GM18873 (cell line): ENCODE data around the gene ZBTB42.
"Not testable (repeated sequence)": the region's sequence is repeated elsewhere in the genome, so short reads cannot be mapped to it uniquely, and the experiment has no call there.

ENCODE experiments used
- ATAC-seq: cut with Tn5 transposase; IDR thresholded peaks from one replicate; pipeline ENCODE4 v1.9.1; 2021; ENCODE audit warnings: mild to moderate bottlenecking, moderate library complexity, moderate number of reproducible peaks; ENCODE audit not compliant: unreplicated experiment, low FRiP score

Gene ZBTB42

DNA sequence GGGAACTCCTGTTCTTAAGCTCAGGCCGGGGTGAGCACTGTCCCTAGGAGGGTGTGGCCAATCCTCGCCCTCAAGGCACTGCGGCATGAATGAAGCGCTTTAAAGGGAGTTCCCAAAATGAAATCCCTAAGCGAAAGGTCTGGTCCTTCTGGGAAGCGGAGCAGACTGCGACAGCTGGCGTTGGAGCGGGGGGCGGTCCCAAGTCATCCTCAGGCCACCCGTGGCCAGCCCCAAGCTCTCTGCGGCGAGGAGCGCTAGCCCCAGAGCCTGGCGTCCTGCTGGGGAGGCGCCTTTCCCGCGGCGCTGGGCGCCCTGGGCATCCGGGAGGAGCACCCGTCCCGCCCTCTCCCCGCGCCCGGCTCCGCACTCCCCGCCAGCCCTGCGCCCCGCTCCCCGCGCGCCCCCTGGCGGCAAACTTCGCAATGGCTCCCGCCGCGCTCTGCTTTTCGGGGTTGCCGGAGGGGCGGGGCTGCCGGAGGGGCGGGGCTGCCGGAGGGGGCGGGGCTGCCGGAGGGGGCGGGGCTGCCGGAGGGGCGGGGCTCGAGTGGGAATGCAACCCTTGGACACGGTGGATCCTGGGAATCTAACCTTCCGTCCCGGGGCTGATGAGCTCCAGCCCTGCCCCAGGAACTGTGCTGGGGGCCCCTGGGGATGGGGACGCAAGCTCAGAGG lies 25.4 kb downstream of the ZBTB42 start:
- ATAC-seq, result no peak

DNA sequence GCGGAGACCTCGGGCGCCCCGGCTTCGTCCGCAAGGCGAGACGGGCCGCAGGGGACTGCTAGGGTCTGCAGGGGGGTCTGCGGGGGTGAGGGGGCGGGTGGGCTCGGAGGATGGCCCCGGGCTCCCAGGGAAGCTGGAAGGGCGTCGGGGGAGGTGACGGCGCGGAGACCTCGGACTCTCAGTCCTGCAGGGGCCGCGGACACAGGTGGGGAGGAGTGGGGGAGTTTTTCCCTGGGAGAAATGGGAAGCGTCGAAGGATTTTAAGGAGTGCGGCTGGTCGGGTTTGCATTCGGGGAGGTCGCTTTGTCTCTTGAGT lies 25.9 kb downstream of the ZBTB42 start:
- ATAC-seq, result no peak

DNA sequence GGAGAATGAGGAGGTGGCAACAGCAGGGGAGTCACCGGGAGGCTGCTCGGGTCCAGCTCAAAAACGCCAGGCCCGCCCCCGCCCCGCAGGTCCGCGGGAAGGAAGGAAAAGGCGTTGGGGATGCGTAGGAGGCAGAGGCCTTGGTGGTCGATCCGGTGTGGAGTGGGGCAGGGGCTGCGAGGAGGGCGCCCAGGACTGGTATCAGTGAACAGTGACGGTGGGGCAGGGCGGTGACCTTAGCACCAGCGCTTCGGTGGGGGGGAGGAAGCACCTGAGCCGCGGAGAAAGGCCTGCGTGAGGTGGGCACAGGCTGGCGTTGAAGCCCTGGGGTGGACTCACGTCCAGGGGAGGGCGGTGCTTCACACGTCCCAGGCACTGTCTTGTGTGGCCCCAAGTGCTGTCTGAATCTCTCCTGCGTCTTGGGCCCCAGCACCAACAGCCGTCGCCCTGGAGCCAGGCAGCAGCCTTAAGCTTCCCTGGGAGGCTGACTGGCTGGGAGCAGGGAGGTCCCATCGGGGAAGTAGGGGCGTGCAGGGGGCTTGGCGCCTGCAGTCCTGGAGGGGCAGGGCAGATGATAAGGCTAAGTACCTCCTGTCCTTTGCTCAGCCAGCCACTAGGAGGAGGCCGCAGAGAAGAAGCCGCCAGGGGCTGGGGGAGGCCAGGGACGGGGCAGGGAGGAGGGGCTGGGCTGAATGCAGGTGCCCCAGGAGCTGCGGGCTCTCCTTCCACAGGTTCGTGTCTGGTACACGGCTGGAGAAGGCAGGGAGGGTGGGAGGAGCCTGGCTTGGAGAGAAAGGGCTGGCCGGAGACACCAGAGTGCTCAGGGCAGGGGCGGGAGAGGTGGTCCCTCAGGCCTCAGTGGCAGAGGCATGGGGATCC lies 26.5 kb downstream of the ZBTB42 start:
- ATAC-seq, result no peak

DNA sequence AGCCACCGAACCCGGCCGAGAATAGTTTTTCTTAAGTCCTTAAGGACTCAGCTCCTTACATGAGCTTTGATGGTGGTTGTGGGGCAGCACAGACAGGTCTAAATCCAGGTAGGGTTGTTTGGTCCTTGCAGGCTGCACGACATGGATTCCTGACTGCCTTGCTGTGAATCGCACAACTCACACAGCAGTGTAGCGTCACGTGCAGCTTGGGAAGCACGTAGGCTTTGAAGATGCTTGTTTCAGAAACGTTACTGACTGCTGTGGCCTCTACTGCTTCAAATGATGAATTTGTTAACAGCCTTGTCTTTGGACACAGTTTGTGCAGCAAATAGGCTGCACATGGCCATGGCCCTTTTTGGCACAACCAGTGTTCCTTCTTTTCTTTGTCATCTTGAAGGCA lies 29.9 kb downstream of the ZBTB42 start:
- ATAC-seq, result no peak

DNA sequence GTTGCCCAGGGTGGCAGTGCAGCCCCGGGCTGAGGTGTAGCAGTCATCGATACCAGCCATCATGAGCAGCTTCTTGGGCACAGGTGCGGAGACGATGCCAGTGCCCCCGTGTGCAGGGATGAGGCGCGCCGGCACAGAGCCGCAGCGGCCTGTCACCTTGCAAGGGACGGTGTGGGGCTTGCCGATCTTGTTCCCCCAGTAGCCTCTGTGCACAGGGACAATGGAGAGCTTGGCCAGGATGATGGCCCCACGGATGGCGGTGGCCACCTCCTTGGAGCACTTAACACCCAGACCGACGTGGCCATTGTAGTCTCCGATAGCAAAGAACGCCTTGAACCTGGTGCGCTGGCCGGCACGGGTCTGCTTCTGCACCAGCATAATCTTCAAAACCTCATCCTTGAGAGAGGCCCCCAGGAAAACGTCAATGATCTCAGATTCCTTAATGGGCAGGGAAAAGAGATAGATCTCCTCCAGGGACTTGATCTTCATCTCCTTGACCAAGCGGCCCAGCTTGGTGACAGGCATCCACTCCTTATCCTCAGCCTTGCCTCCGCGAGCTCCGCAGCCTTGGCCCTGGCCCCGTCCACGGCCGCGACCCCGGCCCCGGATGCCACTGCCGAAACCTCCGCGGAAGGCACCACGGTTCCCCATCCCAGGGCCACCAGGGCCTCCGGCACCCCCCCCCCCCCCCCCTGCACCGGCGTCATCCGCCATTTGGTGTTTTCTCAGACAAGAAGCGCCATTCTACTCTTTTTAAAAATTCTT lies 35.5 kb downstream of the ZBTB42 start:
- ATAC-seq, result not testable (repeated sequence)

DNA sequence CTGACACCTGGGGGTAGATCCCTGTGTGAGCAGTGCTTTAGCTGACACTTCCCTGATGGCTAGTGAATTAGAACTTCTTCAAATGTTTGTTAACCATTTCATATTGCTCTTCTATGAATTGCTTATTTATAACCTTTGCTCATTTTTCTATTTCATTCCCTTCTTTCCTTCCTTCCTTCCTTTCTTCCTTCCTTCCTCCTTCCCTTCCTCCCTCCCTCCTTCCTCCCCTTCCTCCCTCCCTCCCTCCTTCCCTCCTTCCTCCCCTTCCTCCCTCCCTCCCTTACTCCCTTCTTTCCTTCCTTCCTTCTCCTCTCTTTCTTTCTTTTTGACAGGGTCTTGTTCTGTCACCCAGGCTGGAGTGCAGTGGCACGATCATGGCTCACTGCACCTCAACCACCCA lies 40.8 kb downstream of the ZBTB42 start:
- ATAC-seq, result no peak

DNA sequence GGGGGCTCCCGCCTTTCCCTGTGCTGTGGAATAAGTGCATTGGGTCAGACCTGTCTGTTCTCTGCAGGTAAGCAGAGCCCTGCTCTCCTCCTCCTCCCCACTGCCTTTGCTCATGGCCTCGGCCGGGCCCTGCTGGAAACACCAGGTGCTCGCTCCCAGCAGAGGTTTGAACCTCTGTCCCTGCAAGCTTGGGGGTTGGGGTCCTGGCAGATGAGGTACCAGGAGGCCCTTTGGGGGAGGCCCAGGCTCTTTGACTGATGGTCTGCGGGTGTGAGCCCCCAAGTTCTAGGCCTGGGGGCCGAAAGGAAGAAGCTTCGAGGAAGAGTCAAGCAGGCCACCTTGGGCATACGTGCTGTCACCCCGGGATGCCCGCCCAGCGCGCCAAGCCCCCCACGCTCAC lies 42.1 kb downstream of the ZBTB42 start:
- no peak for ATAC-seq

DNA sequence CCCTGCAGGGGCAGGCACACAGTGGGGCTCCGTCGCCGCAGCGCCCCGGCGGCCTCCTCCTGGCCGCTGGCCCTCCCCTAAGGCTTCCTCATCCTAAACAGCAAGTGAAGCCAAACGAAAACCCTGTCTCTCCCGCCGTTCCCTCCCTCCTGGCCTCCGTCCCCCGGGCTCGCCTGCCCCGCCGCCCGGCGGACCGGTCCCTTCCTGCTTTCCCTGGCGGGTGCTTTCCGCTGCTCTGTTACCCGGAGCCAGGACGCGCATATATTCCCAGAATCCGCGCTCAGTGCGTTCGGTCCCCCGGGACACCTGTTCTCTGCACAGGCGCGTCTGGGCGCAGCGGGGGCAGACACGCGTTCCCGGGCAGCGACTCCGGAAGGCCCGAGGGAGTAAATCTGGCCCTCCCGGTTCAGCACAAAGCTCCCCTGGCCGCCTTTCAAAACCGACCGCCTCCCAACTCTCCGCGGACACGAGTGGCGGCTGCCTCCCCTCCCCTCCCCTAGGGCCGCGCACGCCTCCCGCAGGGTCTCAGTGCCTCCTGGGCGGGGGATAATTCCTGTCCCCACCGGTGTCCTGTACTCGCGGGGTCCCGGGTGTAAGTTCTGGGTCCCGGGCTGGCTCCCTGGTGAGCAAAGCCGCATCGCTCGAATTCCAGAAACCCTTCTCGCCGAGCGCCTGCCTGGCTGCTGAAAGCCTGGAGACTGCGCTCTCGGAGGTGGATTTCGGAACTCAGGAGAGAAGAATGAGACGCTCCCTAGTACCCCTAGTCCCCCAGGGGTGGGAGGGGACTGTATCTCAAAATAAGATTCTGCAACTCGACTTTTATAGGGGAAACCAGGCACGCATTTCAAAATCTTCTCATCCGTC lies 42.8 kb downstream of the ZBTB42 start:
- no peak for ATAC-seq

DNA sequence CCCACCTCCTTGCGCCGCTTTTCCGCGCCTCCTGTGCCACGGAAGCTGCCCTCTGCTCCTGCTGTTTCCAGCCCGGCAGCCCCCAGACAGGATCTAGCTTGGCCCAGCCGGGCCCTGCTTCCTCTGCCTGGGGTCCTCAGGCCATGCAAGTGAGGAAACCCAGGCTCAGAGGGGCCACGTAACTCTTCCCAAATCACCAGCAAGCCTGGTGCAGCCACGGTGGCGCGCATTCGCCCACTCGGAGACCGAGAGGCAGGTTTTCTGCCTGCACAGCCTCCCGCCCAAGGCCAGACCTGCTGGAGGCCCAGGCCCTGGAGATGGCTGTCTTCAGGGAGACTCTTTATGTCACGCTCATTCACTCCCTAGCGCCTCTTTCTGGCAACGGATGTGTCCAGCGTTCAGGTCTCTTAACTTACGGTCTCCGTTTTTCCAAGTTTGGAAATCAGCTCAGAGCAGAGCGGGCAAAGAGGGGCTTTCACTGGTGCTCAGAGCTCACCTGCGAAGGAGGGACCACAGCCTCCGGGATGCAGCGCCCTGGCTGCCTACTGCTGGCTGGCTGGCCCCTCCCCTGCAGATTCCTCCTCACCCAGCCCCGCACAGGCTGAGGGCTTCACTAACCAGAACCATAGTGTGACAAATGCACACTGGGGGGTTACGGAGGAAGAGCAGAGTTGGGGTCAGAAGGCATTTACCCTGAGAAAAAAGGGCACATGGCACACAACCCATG lies 43.6 kb downstream of the ZBTB42 start:
- no peak for ATAC-seq

DNA sequence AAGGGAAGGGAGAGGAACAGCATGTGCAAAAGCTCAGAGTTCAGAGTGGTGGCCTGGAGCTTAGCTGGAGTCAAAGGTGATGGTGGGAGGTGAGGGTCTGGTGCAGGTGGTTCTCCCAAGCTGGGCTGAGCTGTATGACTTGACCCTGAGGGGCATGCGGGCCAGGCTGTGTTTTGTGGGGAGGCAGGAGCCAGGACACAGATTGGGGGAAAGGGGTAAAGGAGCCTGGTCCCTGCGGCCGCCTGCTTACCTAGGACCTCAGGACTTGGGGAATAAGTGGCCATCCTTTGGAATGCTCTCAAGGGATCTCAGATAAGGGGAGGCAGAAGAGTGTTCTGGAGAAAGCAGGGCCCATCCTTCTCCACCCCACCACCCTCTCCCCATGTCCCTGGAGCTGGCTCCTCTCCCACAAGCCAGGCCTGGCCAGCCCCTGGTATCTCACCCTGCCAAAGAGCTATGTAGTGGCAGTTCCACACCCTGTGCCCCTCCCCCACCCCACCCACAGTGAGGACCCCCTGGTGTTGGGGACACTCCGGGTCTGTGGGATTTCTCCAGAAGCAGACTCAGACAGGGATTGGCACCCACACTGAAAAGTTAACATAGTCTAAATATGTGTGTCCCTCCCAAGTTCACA lies 44.2 kb downstream of the ZBTB42 start:
- no peak for ATAC-seq

DNA sequence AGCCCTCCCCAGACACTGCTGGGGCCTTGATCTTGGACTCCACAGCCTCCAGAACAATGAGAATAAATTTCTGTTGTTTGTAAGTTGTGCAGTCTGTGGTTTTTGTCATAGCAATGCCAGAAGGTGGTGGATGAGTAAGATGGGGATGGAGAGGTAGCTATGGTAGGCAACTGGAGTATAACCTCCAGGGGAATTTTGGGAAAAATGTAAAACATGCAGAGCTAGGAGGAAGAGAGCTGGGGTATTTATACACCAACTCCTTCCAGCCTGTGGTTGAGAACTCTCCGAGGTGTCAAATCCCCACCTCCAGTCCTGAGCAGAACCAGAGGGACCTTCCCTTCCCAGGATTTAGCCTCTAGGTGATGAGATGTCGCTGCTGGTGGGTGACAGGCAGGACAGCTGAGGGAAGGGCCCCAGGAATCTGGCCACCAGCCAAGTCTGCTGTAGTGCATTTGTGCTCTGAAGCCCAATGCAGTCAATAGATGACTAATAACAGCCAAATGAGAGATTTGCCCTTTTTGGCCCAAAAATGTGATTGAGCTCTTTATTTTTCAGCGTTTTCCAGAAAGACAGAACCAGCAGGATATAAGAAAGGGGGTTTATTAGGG lies 45.0 kb downstream of the ZBTB42 start:
- no peak for ATAC-seq

DNA sequence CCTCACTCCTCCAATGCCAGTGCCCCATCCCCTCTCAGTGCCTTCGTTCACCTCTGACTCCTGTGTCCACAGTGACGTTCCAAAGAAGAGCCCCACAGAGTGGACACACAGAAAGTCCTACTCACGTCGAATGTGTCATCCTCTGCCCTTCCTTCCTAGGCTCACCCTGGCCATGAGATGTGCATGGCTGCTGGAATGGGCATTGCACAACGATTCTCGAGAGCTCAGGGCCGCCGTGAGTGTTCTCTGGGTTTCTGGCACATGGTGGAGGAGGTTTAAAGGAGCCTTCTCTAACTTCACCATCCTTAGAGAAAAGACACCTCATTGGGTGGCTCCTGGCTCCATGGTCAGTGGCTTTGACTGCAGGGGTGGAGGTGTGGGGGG lies 51.4 kb downstream of the ZBTB42 start:
- no peak for ATAC-seq
